IMR-90 (cell line): ENCODE measurements around the gene TBC1D22B. TPM values are rescaled to one million over a fixed set of nuclear protein-coding genes. Genes with fewer than 3 reads are reported as not detected.

ENCODE experiments used
- ATAC-seq: fragments of 200-7000 bp; cut with Tn5 transposase; 2 replicates; pipeline ENCODE4 v1.9.1; 2020; ENCODE audit warnings: low read depth, mild to moderate bottlenecking, moderate library complexity
- BruUV-seq: library from RNA; stranded (reverse); fragments of 400-500 nt; replicated peaks from 2 replicates; lab custom pipeline; 2021; lab: Mats Ljungman, UMichigan
- CTCF ChIA-PET: fragments of 300-600 bp; formaldehyde crosslinking; extraction: SDS; loops from one replicate; lab custom pipeline; 2021; ENCODE audit warnings: antibody characterized with exemption; lab: Yijun Ruan, JAX
- POLR2A ChIA-PET: fragments of 300-600 bp; sonication (Branson Sonifier 250); formaldehyde crosslinking; loops from one replicate; lab custom pipeline; 2022; ENCODE audit warnings: antibody characterized with exemption; ENCODE audit not compliant: unreplicated experiment; lab: Charles Lee
- DNase-seq: peaks from one replicate; pipeline ENCODE4 v3.0.0; 2013
- H2AFZ ChIP-seq: replicated peaks from 2 replicates; pipeline ENCODE3; 2013; ENCODE audit warnings: low read length, mild to moderate bottlenecking; ENCODE audit not compliant: poor library complexity
- H2AK5ac ChIP-seq: 2 replicates; pipeline ENCODE4 v1.6.1; 2013; ENCODE audit warnings: low read depth, low read length, inconsistent platforms
- H2AK9ac ChIP-seq: replicated peaks from 2 replicates; pipeline ENCODE3; 2013; ENCODE audit warnings: mild to moderate bottlenecking, low read depth, low read length, moderate library complexity; ENCODE audit not compliant: poor library complexity
- H2BK120ac ChIP-seq: 2 replicates; pipeline ENCODE4 v1.6.1; 2013; ENCODE audit warnings: low read depth, low read length, inconsistent platforms
- H2BK15ac ChIP-seq: 3 replicates; pipeline ENCODE4 v1.6.1; 2013; ENCODE audit warnings: low read depth, low read length, inconsistent platforms
- H2BK20ac ChIP-seq: 2 replicates; pipeline ENCODE4 v1.6.1; 2013; ENCODE audit warnings: low read depth, mild to moderate bottlenecking, inconsistent platforms, low read length, moderate library complexity
- H2BK5ac ChIP-seq: 2 replicates; pipeline ENCODE4 v1.6.1; 2013; ENCODE audit warnings: mild to moderate bottlenecking, low read depth, low read length, inconsistent platforms; ENCODE audit not compliant: poor library complexity, severe bottlenecking
- H3K14ac ChIP-seq: replicated peaks from 2 replicates; pipeline ENCODE4 v1.6.1; 2013; ENCODE audit warnings: low read depth, low read length, inconsistent platforms
- H3K18ac ChIP-seq: 2 replicates; pipeline ENCODE4 v1.6.1; 2013; ENCODE audit warnings: low read depth, low read length, control low read depth
- H3K23ac ChIP-seq: 2 replicates; pipeline ENCODE4 v1.6.1; 2013; ENCODE audit warnings: low read depth, low read length, inconsistent platforms
- H3K27ac ChIP-seq: 2 replicates; pipeline ENCODE4 v1.5.1; 2013; ENCODE audit warnings: mild to moderate bottlenecking, control low read depth, low read length; ENCODE audit not compliant: insufficient read depth
- H3K27me3 ChIP-seq: 2 replicates; pipeline ENCODE4 v1.6.1; 2013; ENCODE audit warnings: low read length; ENCODE audit not compliant: control insufficient read depth, insufficient read depth
- H3K36me3 ChIP-seq: 2 replicates; pipeline ENCODE4 v1.6.1; 2013; ENCODE audit warnings: low read length, mixed read lengths; ENCODE audit not compliant: control insufficient read depth, insufficient read depth
- H3K4ac ChIP-seq: 2 replicates; pipeline ENCODE4 v1.6.1; 2013; ENCODE audit warnings: low read depth, low read length, inconsistent platforms
- H3K4me1 ChIP-seq: 2 replicates; pipeline ENCODE4 v1.6.1; 2013; ENCODE audit warnings: low read length, mixed read lengths; ENCODE audit not compliant: control insufficient read depth, insufficient read depth
- H3K4me2 ChIP-seq: 2 replicates; pipeline ENCODE4 v1.6.1; 2013; ENCODE audit warnings: low read depth, mild to moderate bottlenecking, control low read depth, low read length, moderate library complexity
- H3K4me3 ChIP-seq: 2 replicates; pipeline ENCODE4 v1.5.1; 2013; ENCODE audit warnings: low read depth, mild to moderate bottlenecking, control low read depth, low read length, moderate library complexity; ENCODE audit not compliant: insufficient read depth
- H3K56ac ChIP-seq: 2 replicates; pipeline ENCODE4 v1.6.1; 2013; ENCODE audit warnings: low read length, inconsistent platforms; ENCODE audit not compliant: insufficient read depth; ENCODE audit errors: extremely low read depth
- H3K79me1 ChIP-seq, 2 experiments: 2 replicates each; pipeline ENCODE4 v1.6.1; 2013; ENCODE audit warnings: low read length in 2 of 2, inconsistent platforms in 1 of 2, low read depth in 1 of 2
- H3K9ac ChIP-seq: 2 replicates; pipeline ENCODE4 v1.6.1; 2013; ENCODE audit warnings: low read depth, low read length, control low read depth
- H3K9me1 ChIP-seq: 2 replicates; pipeline ENCODE4 v1.6.1; 2013; ENCODE audit warnings: low read length, inconsistent platforms; ENCODE audit not compliant: insufficient read depth
- H3K9me3 ChIP-seq: 2 replicates; pipeline ENCODE4 v1.6.1; 2013; ENCODE audit warnings: low read length; ENCODE audit not compliant: control insufficient read depth, insufficient read depth
- H4K20me1 ChIP-seq: 2 replicates; pipeline ENCODE4 v1.6.1; 2013; ENCODE audit warnings: low read length, inconsistent platforms; ENCODE audit not compliant: insufficient read depth
- H4K5ac ChIP-seq: 2 replicates; pipeline ENCODE4 v1.6.1; 2013; ENCODE audit warnings: mild to moderate bottlenecking, low read depth, low read length, control low read depth
- H4K8ac ChIP-seq, 2 experiments: 2 replicates each; pipeline ENCODE4 v1.6.1; 2013; ENCODE audit warnings: low read depth in 2 of 2, low read length in 2 of 2, control low read depth in 1 of 2, inconsistent platforms in 1 of 2
- H4K91ac ChIP-seq: 2 replicates; pipeline ENCODE4 v1.6.1; 2013; ENCODE audit warnings: low read depth, low read length, inconsistent platforms; ENCODE audit not compliant: insufficient read depth
- BHLHE40 ChIP-seq: fragments of 150-350 bp; IDR thresholded peaks from 2 replicates; pipeline ENCODE4 v1.6.1; 2016; ENCODE audit warnings: mild to moderate bottlenecking, low read depth, low read length
- CHD1 ChIP-seq: IDR thresholded peaks from 2 replicates; pipeline ENCODE4 v1.6.1; 2012; ENCODE audit warnings: low read depth, low read length, improper control_type of control experiment
- FOS ChIP-seq: fragments of 150-350 bp; IDR thresholded peaks from 2 replicates; pipeline ENCODE4 v1.6.1; 2016; ENCODE audit warnings: low read depth, low read length
- MXI1 ChIP-seq: IDR thresholded peaks from 2 replicates; pipeline ENCODE4 v1.6.1; 2012; ENCODE audit warnings: low read depth, mild to moderate bottlenecking, low read length, moderate library complexity, borderline replicate concordance
- NFE2L2 ChIP-seq: fragments of 150-350 bp; IDR thresholded peaks from 2 replicates; pipeline ENCODE4 v1.6.1; 2016; ENCODE audit warnings: low read depth, mild to moderate bottlenecking, low read length
- POLR2A ChIP-seq: IDR thresholded peaks from 2 replicates; pipeline ENCODE4 v1.6.1; 2012; ENCODE audit warnings: mild to moderate bottlenecking, low read depth, low read length
- RAD21 ChIP-seq: IDR thresholded peaks from 2 replicates; pipeline ENCODE4 v1.6.1; 2012; ENCODE audit warnings: low read length, improper control_type of control experiment
- SMC3 ChIP-seq: fragments of 150-350 bp; IDR thresholded peaks from 2 replicates; pipeline ENCODE4 v1.6.1; 2016; ENCODE audit warnings: low read depth, mild to moderate bottlenecking, antibody characterized with exemption, low read length, moderate library complexity
- WGBS, 2 experiments: methylation state at CpG; one replicate each; pipeline versions ENCODE4 v1.1.5 to v1.1.7; 2013; ENCODE audit warnings: missing lambda C conversion rate in 2 of 2; ENCODE audit not compliant: insufficient read length in 1 of 2; ENCODE audit errors: extremely low coverage in 2 of 2; 5-methylcytosine and 5-hydroxymethylcytosine counted together
- dilution Hi-C: fragments of 300-500 bp; cut with HindIII; formaldehyde crosslinking; loops from one replicate; pipeline ENCODE4 v1.14.3; 2018; ENCODE audit warnings: low sequenced_read_pairs; ENCODE audit not compliant: unreplicated experiment
- in situ Hi-C: fragments of 300-500 bp; cut with MboI; formaldehyde crosslinking; loops from 3 replicates; pipeline ENCODE4 v1.14.3; 2019; ENCODE audit warnings: low sequenced_read_pairs, inconsistent platforms, mixed read lengths
- intact Hi-C: fragments of 100-400 bp; cut with micrococcal nuclease; formaldehyde crosslinking; loops from 2 replicates; pipeline ENCODE4 v1.10.0; 2022
- polyA plus RNA-seq, 3 experiments: library from polyadenylated mRNA; depleted of rRNA; stranded (reverse); fragments of >200 nt; gene quantifications; 2 replicates each; pipeline ENCODE4 v1.2.3, GENCODE V29; 2012; ENCODE audit warnings: low replicate concordance in 1 of 3
- total RNA-seq: library from RNA; depleted of rRNA; stranded (reverse); fragments of >200 nt; gene quantifications from 2 replicates; pipeline ENCODE4 v1.2.3, GENCODE V29; 2012

Gene TBC1D22B
- total and polyA plus RNA-seq, 2 of the 4 experiments (the other 2 are of a cell fraction), result 6.6 to 7.5 TPM

DNA sequence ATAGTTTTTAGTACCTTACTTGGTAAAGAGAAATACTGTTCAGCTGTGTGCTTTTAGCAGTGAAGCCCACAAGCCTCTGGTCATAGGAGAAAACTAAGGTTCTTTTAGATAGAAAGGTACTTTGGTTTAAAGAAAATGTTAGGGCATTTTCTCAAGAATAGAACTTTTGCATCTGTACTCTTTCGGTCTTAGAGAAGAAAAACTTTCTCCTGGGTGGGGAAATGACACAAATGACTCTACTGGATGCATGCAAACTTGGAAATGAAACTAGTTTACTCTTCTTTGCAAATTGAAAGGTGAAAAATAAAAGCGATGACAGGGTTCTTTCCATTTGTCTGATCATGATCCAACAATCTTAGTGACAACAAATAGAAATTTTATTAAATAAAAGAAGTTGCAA is 2.5 kb downstream of the TBC1D22B start:
- DNase-seq, result no peak
- Histone ChIP-seq H3K27ac (no peak overlapping the region), H3K4me2 (peak overlapping the region; percentile 12), H3K56ac (no peak overlapping the region), H3K9me1 (no peaks in the 10 kb centered on the region; the same call in 1 of the 2 replicates), H4K91ac (no peak overlapping the region), H3K18ac (no peak overlapping the region), H3K4me3 (no peak overlapping the region), H4K20me1 (0 out of 2 replicates have a peak, but pooled peaks cover 5% of the 10 kb centered on the region), H2BK15ac (no peak overlapping the region), H2BK120ac (no peak overlapping the region), H3K14ac (no peak overlapping the region), H3K9me3 (no peaks in the 10 kb centered on the region), H3K79me1 (peaks cover 27 to 60% of the 10 kb centered on the region in 2 experiments), H2BK20ac (no peak overlapping the region), H3K36me3 (no peaks in the 10 kb centered on the region), H2AK9ac (no peak overlapping the region), H2AK5ac (no peak overlapping the region), H3K9ac (no peak overlapping the region), H4K5ac (no peak overlapping the region), H3K4ac (no peak overlapping the region), H3K23ac (no peak overlapping the region), H2AFZ (no peak overlapping the region), H3K4me1 (no peaks in the 10 kb centered on the region), H4K8ac (no peak overlapping the region), H3K27me3 (no peaks in the 10 kb centered on the region), H2BK5ac (no peak overlapping the region)
- no TSS peak for BruUV-seq
- no peak for TF ChIP-seq MXI1
- TF ChIP-seq FOS, result no peak
- no peak for TF ChIP-seq NFE2L2
- no peak for TF ChIP-seq CHD1
- no peak for TF ChIP-seq BHLHE40
- TF ChIP-seq RAD21, result no peak
- no peak for TF ChIP-seq SMC3
- TF ChIP-seq POLR2A, result no peak
- intact Hi-C loops (no loop called here), in situ Hi-C loops (no loop called here), dilution Hi-C loops (no loop called here)
- CTCF ChIA-PET, result no interaction called here
- ATAC-seq, result no peak
- WGBS, 2 experiments, result no CpG with 5 or more reads among the region's 2 CpGs
- POLR2A ChIA-PET, result no interaction called here
